HepG2 (cell line): ENCODE measurements around the gene ANKS6. TPM values are rescaled to one million over a fixed set of nuclear protein-coding genes. Genes with fewer than 3 reads are reported as not detected.

ENCODE experiments used
- CBFB ChIP-seq: sonication (generic); formaldehyde crosslinking; IDR thresholded peaks from 2 replicates; pipeline ENCODE4 v1.4.0; 2020; ENCODE audit warnings: missing genetic modification reagents
- KAT8 ChIP-seq: IDR thresholded peaks from 2 replicates; pipeline ENCODE4 v1.6.1; 2016; ENCODE audit warnings: missing genetic modification reagents, missing compliant biosample characterization
- NFKB2 ChIP-seq: sonication (generic); formaldehyde crosslinking; IDR thresholded peaks from 2 replicates; pipeline ENCODE4 v1.4.0; 2020; ENCODE audit warnings: missing genetic modification reagents, borderline replicate concordance
- NR2F2 ChIP-seq: IDR thresholded peaks from 2 replicates; pipeline ENCODE4 v1.6.1; 2012; ENCODE audit warnings: low read depth, inconsistent platforms, borderline replicate concordance
- PITX1 ChIP-seq: sonication (generic); formaldehyde crosslinking; IDR thresholded peaks from 2 replicates; pipeline ENCODE4 v1.5.1; 2020; ENCODE audit warnings: mild to moderate bottlenecking, missing genetic modification reagents
- THAP7 ChIP-seq: sonication (generic); formaldehyde crosslinking; IDR thresholded peaks from 2 replicates; pipeline ENCODE4 v1.8.1; 2023; ENCODE audit warnings: mild to moderate bottlenecking, missing genetic modification reagents
- ZNF10 ChIP-seq: sonication (generic); formaldehyde crosslinking; IDR thresholded peaks from 2 replicates; pipeline ENCODE4 v1.4.0; 2020; ENCODE audit warnings: mild to moderate bottlenecking, low read depth, missing genetic modification reagents, borderline replicate concordance
- ZNF644 ChIP-seq: IDR thresholded peaks from 2 replicates; pipeline ENCODE4 v1.6.1; 2016; ENCODE audit warnings: low read depth
- ZNF768 ChIP-seq: sonication (generic); formaldehyde crosslinking; IDR thresholded peaks from 2 replicates; pipeline ENCODE4 v1.4.0; 2020; ENCODE audit warnings: missing genetic modification reagents
- polyA plus RNA-seq, 8 experiments: library from polyadenylated mRNA; depleted of rRNA in 3 of 8; stranded (reverse) in 7 of 8; unstranded in 1 of 8; fragments of >200 nt; fragmentation: Illumina TruSeq in 4 of 8; extraction: Trizol in 4 of 8; gene quantifications; 2 replicates each; pipeline versions ENCODE4 v1.2.1 to v1.2.3, GENCODE V29; 2011 to 2016; ENCODE audit warnings: low read depth in 4 of 8, missing spikeins in 1 of 8, mixed read lengths in 1 of 8; ENCODE audit not compliant: insufficient read depth in 1 of 8
- total RNA-seq, 5 experiments: library from RNA; depleted of rRNA; stranded (reverse); fragments of >200 nt; fragmentation: Illumina TruSeq; extraction: Trizol; gene quantifications; 2 replicates each; pipeline ENCODE4 v1.2.3, GENCODE V29; 2016; ENCODE audit warnings: low read depth in 1 of 5
- TF ChIP-seq, protein P1 (sequence below): IDR thresholded peaks from 2 replicates; pipeline ENCODE4 v1.4.0; 2020; ENCODE audit warnings: mild to moderate bottlenecking, missing genetic modification reagents

ANKS6 gene
- total and polyA plus RNA-seq, 2 of the 13 experiments (the other 11 are each of a cell fraction or from before 2014, with no cell fraction given): 8.8 to 10.7 TPM

DNA sequence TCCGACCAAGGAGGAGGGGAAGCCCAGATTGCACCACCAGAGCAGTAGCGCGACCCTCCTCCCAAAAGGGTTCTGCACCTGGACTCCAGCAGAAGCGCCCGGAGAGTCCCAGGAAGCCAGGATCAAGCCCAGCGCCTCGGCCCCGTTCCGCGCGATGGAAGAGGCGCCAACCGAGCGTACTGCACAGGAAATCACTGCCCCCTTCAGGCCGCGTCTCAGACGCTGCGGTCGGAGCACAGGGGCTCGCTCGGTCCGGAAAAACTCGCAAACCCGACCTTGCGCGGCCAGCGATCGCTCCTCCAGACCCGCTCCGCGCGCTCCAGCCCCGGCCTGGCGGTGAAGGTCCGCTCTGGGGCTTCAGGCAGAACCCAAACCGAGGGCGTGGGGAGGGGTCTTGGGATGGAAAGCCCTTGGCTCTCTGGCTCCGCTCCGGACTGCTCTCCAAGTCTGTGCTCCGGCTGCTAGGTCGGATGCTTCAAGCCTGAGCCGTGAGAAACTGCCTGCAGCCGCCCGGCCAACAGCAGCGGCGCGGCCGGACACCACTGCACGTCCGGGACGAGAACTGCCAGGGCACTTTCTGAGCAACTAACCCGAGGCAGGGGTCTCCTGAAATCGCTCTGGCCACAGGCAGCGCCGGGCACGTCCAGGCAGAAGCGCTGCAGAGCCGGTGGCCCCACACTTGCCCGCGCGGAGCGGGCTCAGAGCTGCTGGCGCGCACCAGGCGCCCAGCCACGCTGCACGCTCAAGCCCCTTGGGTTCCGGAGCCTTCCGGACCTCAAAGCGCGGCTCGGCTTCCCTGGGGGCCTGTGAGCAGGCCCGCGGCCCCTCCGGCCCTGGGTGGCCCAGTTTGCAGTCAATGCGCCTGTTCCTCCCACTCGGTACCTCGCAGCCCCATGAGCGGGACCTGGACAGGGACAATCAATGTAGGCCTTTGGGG, 88.9 kb downstream of the ANKS6 start (continued):
- TF ChIP-seq NR2F2: no peak
- no peak for TF ChIP-seq PITX1 (CRISPR knock-in tag)
- TF ChIP-seq THAP7 (CRISPR knock-in tag): no peak
- no peak for TF ChIP-seq CBFB (CRISPR knock-in tag)
- peak; percentile 23; the same call in 1 of the 2 replicates for TF ChIP-seq ZNF768 (CRISPR knock-in tag)
- TF ChIP-seq ZNF644 (CRISPR knock-in tag): no peak
- TF ChIP-seq ZNF10 (CRISPR knock-in tag): no peak
- TF ChIP-seq, protein P1, sequence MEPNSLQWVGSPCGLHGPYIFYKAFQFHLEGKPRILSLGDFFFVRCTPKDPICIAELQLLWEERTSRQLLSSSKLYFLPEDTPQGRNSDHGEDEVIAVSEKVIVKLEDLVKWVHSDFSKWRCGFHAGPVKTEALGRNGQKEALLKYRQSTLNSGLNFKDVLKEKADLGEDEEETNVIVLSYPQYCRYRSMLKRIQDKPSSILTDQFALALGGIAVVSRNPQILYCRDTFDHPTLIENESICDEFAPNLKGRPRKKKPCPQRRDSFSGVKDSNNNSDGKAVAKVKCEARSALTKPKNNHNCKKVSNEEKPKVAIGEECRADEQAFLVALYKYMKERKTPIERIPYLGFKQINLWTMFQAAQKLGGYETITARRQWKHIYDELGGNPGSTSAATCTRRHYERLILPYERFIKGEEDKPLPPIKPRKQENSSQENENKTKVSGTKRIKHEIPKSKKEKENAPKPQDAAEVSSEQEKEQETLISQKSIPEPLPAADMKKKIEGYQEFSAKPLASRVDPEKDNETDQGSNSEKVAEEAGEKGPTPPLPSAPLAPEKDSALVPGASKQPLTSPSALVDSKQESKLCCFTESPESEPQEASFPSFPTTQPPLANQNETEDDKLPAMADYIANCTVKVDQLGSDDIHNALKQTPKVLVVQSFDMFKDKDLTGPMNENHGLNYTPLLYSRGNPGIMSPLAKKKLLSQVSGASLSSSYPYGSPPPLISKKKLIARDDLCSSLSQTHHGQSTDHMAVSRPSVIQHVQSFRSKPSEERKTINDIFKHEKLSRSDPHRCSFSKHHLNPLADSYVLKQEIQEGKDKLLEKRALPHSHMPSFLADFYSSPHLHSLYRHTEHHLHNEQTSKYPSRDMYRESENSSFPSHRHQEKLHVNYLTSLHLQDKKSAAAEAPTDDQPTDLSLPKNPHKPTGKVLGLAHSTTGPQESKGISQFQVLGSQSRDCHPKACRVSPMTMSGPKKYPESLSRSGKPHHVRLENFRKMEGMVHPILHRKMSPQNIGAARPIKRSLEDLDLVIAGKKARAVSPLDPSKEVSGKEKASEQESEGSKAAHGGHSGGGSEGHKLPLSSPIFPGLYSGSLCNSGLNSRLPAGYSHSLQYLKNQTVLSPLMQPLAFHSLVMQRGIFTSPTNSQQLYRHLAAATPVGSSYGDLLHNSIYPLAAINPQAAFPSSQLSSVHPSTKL (CRISPR knock-in tag): no peak
- no peak for TF ChIP-seq KAT8 (CRISPR knock-in tag)
- TF ChIP-seq NFKB2: no peak
